ENCODE results near the gene IFFO2. TPM values are rescaled to one million over a fixed set of nuclear protein-coding genes. Genes with fewer than 3 reads are reported as not detected.

Gene IFFO2
- total and polyA plus RNA-seq, 2 of the 8 experiments (the other 6 are each of a cell fraction or from before 2014, with no cell fraction given): 6.6 to 10.4 TPM

GRCh38 chr1:18915341-18915740 is 41.1 kb downstream of the IFFO2 start:
- Histone ChIP-seq H3K36me3 (ENCODE audit: control insufficient read depth in 2 of 4, insufficient read depth in 4 of 4, low read length in 3 of 4) (no peaks in the 10 kb centered on the region), H3K27me3 (replicated peaks in 1 of 4; ENCODE audit: control insufficient read depth in 3 of 4, extremely low read depth in 1 of 4, insufficient read depth in 3 of 4, low read length in 3 of 4) (no peaks in the 10 kb centered on the region), H3K56ac (replicated peaks; ENCODE audit: insufficient read length, low read depth, low read length) (no peak overlapping the region), H4K8ac (ENCODE audit: extremely low read depth, insufficient read depth, low read length) (no peak overlapping the region), H2AK5ac (ENCODE audit: low read depth, low read length) (no peak overlapping the region), H3K4me2 (ENCODE audit: insufficient read depth in 1 of 2, low read depth in 2 of 2, low read length in 2 of 2) (no peak overlapping the region), H3K4me3 (ENCODE audit: extremely low read depth in 1 of 4, insufficient read depth in 2 of 4, low read depth in 3 of 4, low read length in 4 of 4) (no peak overlapping the region), H3K18ac (ENCODE audit: extremely low read depth, low read length) (no peak overlapping the region), H4K5ac (ENCODE audit: insufficient read length, low read depth, low read length) (no peak overlapping the region), H3K4ac (replicated peaks; ENCODE audit: insufficient read length, low read depth, low read length) (no peak overlapping the region), H2BK5ac (ENCODE audit: low read depth, low read length) (no peak overlapping the region), H3K23ac (ENCODE audit: insufficient read length) (no peak overlapping the region), H3K4me1 (replicated peaks in 1 of 4; ENCODE audit: control insufficient read depth in 3 of 4, insufficient read depth in 4 of 4, low read length in 3 of 4) (no peaks in the 10 kb centered on the region; a peak in 1 of 7 replicates), H2AFZ (ENCODE audit: low read length) (no peak overlapping the region), H3K23me2 (ENCODE audit: low read depth, low read length) (no peaks in the 10 kb centered on the region), H4K91ac (replicated peaks; ENCODE audit: insufficient read length, low read length) (no peak overlapping the region), H3K9me3 (ENCODE audit: insufficient read depth in 2 of 2, low read depth in 1 of 2, low read length in 1 of 2) (no peaks in the 10 kb centered on the region), H2BK15ac (ENCODE audit: low read length) (no peak overlapping the region), H3K79me2 (ENCODE audit: control insufficient read depth in 1 of 2, insufficient read depth in 2 of 2, low read length in 2 of 2) (no peaks in the 10 kb centered on the region), H2BK120ac (replicated peaks; ENCODE audit: low read depth, low read length) (no peak overlapping the region), H4K20me1 (replicated peaks in 1 of 2; ENCODE audit: control insufficient read depth in 1 of 2, insufficient read depth in 2 of 2, low read length in 2 of 2) (no peaks in the 10 kb centered on the region), H3K79me1 (ENCODE audit: low read depth, low read length) (no peaks in the 10 kb centered on the region), H3K27ac (ENCODE audit: low read depth, low read length) (no peak overlapping the region), H3K9ac (replicated peaks in 1 of 4; ENCODE audit: extremely low read depth in 1 of 4, low read depth in 3 of 4, low read length in 3 of 4) (no peak overlapping the region), H2BK20ac (ENCODE audit: low read length) (no peak overlapping the region), H2BK12ac (ENCODE audit: low read depth, low read length) (no peak overlapping the region), H3K14ac (ENCODE audit: insufficient read length) (no peak overlapping the region)
- DNase-seq (ENCODE audit: low read depth in 1 of 2, low spot score in 2 of 2) (no peak), FAIRE-seq (no peak)
- POLR2A ChIA-PET (ENCODE audit: partially characterized antibody): interaction anchor here (0.9 kb wide), 3 partner anchors 12 to 48 kb away, joined by 3 read pairs; no protein-coding TSS in a partner anchor
- CTCF ChIA-PET (ENCODE audit: partially characterized antibody): interaction anchor here (0.9 to 7.0 kb wide), 16 partner anchors 7 to 175 kb away, joined by 3 to 109 read pairs (median 20); partner anchors contain the start of gene IFFO2
- 82% methylated on average over 7 of the region's 7 CpGs; no CpG with 5 or more reads in 1 of the 2 experiments for WGBS, 2 experiments (ENCODE audit: extremely low coverage in 1 of 2, insufficient coverage in 1 of 2, insufficient read length in 1 of 2, insufficient replicate concordance in 2 of 2, low coverage in 1 of 2, low lambda C conversion rate in 2 of 2, missing lambda C conversion rate in 1 of 2)
- no peak for TF ChIP-seq TAF1 (IDR thresholded peaks at IDR 0.05; ENCODE audit: low read depth, low read length)
